Lung (tissue), 12 donors: Measurements from ENCODE around the gene SARNP. TPM values are rescaled to one million over a fixed set of nuclear protein-coding genes. Genes with fewer than 3 reads are reported as not detected.

Experiments
- ATAC-seq: fragments of 200-7000 bp; cut with Tn5 transposase; one replicate; pipeline ENCODE4 v1.9.1; 2020; ENCODE audit warnings: moderate number of reproducible peaks; ENCODE audit not compliant: insufficient read depth, low FRiP score
- DNase-seq, 3 donors: peaks; one replicate each; pipeline ENCODE4 v3.0.0-alpha.2; 2013 to 2017
- H3K27ac ChIP-seq, 2 donors: one replicate each; pipeline ENCODE4 v1.5.1; 2013; ENCODE audit warnings: mild to moderate bottlenecking in 2 of 2, moderate library complexity in 2 of 2, control low read depth in 1 of 2, inconsistent platforms in 1 of 2, low read depth in 1 of 2, low read length in 1 of 2
- H3K27me3 ChIP-seq, 3 donors: one replicate each; pipeline ENCODE4 v1.5.1; 2013; ENCODE audit warnings: low read length in 2 of 3; ENCODE audit not compliant: control insufficient read depth in 3 of 3, insufficient read depth in 3 of 3
- H3K36me3 ChIP-seq, 4 donors: one replicate each; pipeline ENCODE4 v1.5.1; 2013; ENCODE audit warnings: low read length in 4 of 4, mild to moderate bottlenecking in 1 of 4, moderate library complexity in 1 of 4; ENCODE audit not compliant: control insufficient read depth in 4 of 4, insufficient read depth in 4 of 4
- H3K4me1 ChIP-seq, 5 donors: one replicate each; pipeline ENCODE4 v1.5.1; 2013; ENCODE audit warnings: low read length in 5 of 5, mild to moderate bottlenecking in 2 of 5, moderate library complexity in 1 of 5; ENCODE audit not compliant: control insufficient read depth in 5 of 5, insufficient read depth in 5 of 5
- H3K4me3 ChIP-seq: one replicate; pipeline ENCODE4 v1.5.1; 2013; ENCODE audit warnings: mild to moderate bottlenecking, control low read depth, moderate library complexity
- H3K9ac ChIP-seq, 2 donors: one replicate each; pipeline ENCODE4 v1.5.1; 2013; ENCODE audit warnings: low read length in 2 of 2, control low read depth in 1 of 2; ENCODE audit not compliant: insufficient read depth in 1 of 2
- H3K9me3 ChIP-seq, 4 donors: one replicate each; pipeline ENCODE4 v1.5.1; 2013; ENCODE audit warnings: low read length in 3 of 4, mild to moderate bottlenecking in 1 of 4, moderate library complexity in 1 of 4; ENCODE audit not compliant: control insufficient read depth in 4 of 4, insufficient read depth in 3 of 4
- CTCF ChIP-seq: IDR thresholded peaks from 2 replicates; pipeline ENCODE4 v1.5.1; 2012; ENCODE audit warnings: mild to moderate bottlenecking; ENCODE audit errors: control extremely low read depth, extremely low read depth
- WGBS, 2 donors: extraction: QIAGEN DNeasy Blood & Tissue Kit; methylation state at CpG; one replicate each; pipeline ENCODE4 v1.1.7; 2013; 5-methylcytosine and 5-hydroxymethylcytosine counted together
- polyA plus RNA-seq, 2 donors: library from polyadenylated mRNA; stranded (reverse); fragments of 200-250 nt; gene quantifications; one replicate each; pipeline ENCODE4 v1.2.1, GENCODE V29; 2013
- total RNA-seq, 2 donors: library from RNA; depleted of rRNA in 1 of 2; stranded (reverse); fragments of >200 nt in 1 of 2; gene quantifications; one replicate each; pipeline ENCODE4 v1.2.1, GENCODE V29; 2014 to 2021
- donor health status: control.
- donor health status: control.
- donor health status: Bipolar disorder and iron deficiency.
- donor health status: healthy.
- donor health status: DM: yes; HTN: yes; CAD: no.

SARNP gene
- total and polyA plus RNA-seq, 4 donors: 51.9 to 102 (median 82.2) TPM

- no peak for TF ChIP-seq CTCF
- no peak overlapping the region for H3K27ac ChIP-seq
- H3K36me3 ChIP-seq: peaks cover 6 to 13% (median 9%) of the 10 kb centered on the region in 4 donors
- no peak for DNase-seq
- H3K9ac ChIP-seq: no peak overlapping the region
- WGBS, 2 donors: 83 to 97% methylated on average over 5 of the region's 5 CpGs
- no peak for ATAC-seq
- no peaks in the 10 kb centered on the region for H3K9me3 ChIP-seq
- no peak overlapping the region for H3K4me3 ChIP-seq
- H3K4me1 ChIP-seq: peaks cover 0 to 3% (median 0%) of the 10 kb centered on the region in 5 donors
- no peaks in the 10 kb centered on the region for H3K27me3 ChIP-seq
Measured at GRCh38 chr12:55809274-55809673, 8.2 kb downstream of the SARNP start.

- H3K4me1 ChIP-seq: no peaks in the 10 kb centered on the region
- H3K27me3 ChIP-seq: no peaks in the 10 kb centered on the region
- ATAC-seq: no peak
- no peak overlapping the region for H3K27ac ChIP-seq
- no peak for DNase-seq
- no peak for TF ChIP-seq CTCF
- H3K9me3 ChIP-seq: no peaks in the 10 kb centered on the region
- no peak overlapping the region for H3K4me3 ChIP-seq
- H3K9ac ChIP-seq: no peak overlapping the region
- 95 to 96% methylated on average over 8 of the region's 8 CpGs for WGBS, 2 donors
- peaks cover 5 to 15% (median 13%) of the 10 kb centered on the region in 4 donors for H3K36me3 ChIP-seq
Measured at GRCh38 chr12:55806982-55807381, 10.5 kb downstream of the SARNP start.

- H3K4me1 ChIP-seq: no peaks in the 10 kb centered on the region
- no peaks in the 10 kb centered on the region for H3K9me3 ChIP-seq
- no peak overlapping the region for H3K27ac ChIP-seq
- 79% methylated on average over 4 of the region's 4 CpGs for WGBS, 2 donors
- no peak for ATAC-seq
- peaks cover 13 to 48% (median 28%) of the 10 kb centered on the region in 4 donors for H3K36me3 ChIP-seq
- no peak for DNase-seq
- no peaks in the 10 kb centered on the region for H3K27me3 ChIP-seq
- no peak for TF ChIP-seq CTCF
- no peak overlapping the region for H3K9ac ChIP-seq
- no peak overlapping the region for H3K4me3 ChIP-seq
Measured at GRCh38 chr12:55797550-55797949, 20.0 kb downstream of the SARNP start.

- Histone ChIP-seq H3K27me3 (no peaks in the 10 kb centered on the region), H3K4me3 (no peak overlapping the region), H3K4me1 (no peaks in the 10 kb centered on the region), H3K27ac (no peak overlapping the region), H3K9me3 (no peaks in the 10 kb centered on the region), H3K36me3 (peaks cover 13 to 46% (median 28%) of the 10 kb centered on the region in 4 donors), H3K9ac (no peak overlapping the region)
- no peak for ATAC-seq
- DNase-seq: peak; percentile 42 to 75 (median 65)
- TF ChIP-seq CTCF: no peak
- 70% methylated on average over 5 of the region's 5 CpGs for WGBS, 2 donors
Measured at GRCh38 chr12:55797068-55797467, 20.5 kb downstream of the SARNP start.
